Hepatic stellate cell (primary cell): ENCODE data around the gene PCYT1A.
"Not testable (repeated sequence)": the region's sequence is repeated elsewhere in the genome, so short reads cannot be mapped to it uniquely, and the experiment has no call there.

ENCODE experiments used
- DNase-seq: peaks from one replicate; pipeline ENCODE4 v3.0.0; 2011; ENCODE audit warnings: low spot score

The PCYT1A gene

DNA sequence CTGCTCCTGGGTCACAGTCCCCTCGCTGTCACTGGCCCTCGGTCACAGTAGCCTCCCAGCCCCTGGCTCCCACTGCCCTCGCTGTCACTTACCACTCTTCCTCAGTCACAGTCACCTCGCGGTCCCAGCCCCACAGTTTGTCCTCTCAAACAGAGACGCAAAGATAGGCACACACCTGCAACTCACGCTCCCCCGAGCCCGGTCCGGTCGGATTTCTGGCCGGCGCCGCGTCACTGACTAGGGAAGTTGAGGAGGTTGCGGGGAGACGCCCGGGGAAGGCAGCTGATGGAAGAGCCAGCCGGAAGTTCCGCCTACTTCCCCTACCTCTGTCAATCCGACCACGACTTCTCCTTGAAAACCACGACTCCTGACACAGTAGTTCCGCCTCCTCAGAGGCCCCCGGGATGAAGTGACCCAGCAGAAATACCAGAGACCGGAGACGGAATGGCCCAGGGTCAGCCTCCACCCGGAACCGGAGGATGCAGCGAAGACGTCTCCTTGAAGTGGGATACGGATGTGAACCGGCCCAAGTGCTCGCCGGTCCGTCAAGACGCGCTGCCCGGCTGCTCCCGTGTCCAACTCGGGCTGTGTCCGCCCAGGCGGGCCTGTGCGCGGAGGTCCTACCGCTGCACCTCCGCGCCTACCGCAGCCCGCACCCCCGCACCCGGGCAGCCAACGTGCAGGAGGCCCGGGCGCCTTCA is at the start of gene PCYT1A:
Gene PCYT1A, minus strand, starts transcription at position 287 of the 701 bp plus-strand sequence. CDS start 17,195 bp downstream, outside the sequence.
- DNase-seq, result peak; percentile 96

DNA sequence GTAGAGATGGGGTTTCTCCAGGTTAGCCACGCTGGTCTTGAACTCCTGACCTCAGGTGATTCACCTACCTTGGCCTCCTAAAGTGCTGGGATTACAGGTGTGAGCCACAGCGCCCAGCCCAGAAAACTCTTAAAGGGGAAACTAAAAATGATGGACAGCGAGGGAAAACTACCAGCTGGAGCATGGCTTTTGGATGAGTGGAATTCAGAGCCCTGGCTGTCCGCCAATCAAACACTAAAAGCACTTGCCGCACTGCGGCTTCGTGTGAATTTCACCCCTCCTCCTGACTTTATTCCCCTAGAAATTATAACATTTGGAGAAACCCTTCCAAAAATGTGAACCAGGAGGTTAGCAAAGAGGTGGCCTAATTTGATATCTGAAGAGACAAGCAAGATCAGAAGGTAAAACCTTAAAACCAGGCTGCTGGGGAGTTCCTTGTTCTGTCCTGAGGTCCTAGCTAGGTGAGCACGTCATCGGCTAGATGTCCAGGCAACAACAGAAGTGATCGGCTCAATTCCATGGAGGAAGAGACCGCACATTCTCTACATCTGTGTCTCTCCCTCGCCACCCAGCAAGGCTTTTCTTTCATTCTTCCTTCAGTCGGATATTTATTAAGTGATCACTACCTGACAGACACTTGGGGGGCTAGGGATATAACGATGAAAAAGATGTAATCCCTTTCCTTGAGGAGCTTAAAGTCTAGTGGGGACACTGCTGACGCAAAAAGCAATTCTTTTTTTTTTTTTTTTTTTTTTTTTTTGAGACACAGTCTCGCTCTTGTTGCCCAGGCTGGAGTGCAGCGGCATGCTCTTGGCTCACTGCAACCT is 49.0 kb upstream of the PCYT1A start:
- DNase-seq, result no peak

DNA sequence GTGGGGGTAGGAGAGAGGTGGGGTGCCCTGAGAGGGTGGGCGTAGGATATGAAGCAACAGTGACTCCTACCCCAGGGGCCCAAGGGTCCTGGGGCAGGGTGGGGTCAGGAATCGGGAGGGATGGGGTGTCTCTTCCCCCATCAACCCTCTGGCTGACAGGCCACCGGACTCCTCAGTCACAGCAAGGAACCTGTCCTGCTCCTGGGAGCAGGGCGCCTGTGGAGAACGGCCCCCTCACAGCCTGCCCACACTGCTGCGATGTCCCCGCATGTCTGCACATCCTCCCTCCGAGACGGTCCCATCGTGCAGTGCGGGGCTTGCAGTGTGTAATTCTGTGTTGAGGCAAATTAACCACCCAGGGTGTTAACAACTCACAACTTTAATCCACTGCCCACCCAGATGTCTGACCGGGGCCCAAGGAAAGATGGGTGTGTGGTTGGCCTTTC is 48.0 kb upstream of the PCYT1A start:
- DNase-seq, result no peak

DNA sequence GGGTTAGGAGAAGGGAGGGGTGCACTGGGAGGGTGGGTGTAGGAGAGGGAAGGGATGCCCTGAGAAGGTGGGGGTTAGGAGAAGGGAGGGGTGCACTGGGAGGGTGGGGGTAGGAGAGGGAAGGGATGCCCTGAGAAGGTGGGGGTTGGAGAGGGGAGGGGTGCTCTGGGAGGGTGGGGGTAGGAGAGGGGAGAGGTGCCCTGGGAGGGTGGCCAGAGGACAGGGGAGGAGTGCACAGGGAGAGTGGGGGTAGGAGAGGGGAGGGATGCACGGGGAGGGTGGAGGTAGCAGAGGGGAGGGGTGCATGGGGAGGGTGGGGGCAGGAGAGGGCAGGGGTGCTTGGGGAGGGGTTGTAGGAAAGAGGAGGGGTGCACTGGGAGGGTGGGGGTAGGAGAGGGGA is 47.5 kb upstream of the PCYT1A start:
- no peak for DNase-seq

DNA sequence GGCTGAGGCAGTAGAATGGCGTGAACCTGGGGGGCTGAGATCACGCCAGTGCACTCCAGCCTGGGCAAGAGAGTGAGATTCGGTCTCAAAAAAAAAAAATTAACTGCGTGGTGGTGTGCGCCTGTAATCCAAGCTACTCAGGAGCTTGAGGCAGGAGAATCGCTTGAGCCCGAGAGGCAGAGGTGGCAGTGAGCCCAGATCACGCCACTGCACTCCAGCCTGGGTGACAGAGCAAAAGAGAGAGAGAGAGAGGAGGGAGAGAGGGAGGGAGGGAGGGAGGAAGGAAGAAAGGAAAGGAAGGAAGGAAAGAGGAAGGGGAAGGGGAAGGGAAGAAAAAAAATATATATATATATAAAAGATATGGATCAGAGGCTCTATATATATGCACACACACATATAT is 44.6 kb upstream of the PCYT1A start:
- DNase-seq, result no peak

DNA sequence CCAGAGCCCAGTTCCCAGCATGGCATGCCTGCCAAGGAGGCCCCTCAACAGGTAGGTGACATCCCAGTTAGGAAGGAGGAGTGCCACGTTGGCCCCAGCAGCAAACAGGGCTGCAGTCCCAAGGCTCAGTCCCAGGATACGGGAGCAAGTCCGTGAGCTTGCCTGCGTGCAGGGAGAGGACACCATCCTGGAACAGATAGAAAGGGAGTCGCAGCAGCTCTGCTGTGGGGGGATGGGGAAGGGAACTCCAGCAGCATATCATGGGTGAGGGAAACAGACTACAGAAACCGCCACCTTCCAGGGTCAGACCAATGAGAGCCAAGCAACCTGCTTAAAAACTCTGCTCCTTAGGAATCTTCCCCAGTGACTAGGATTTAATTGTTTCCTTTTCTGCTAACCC is 39.9 kb upstream of the PCYT1A start:
- no peak for DNase-seq

DNA sequence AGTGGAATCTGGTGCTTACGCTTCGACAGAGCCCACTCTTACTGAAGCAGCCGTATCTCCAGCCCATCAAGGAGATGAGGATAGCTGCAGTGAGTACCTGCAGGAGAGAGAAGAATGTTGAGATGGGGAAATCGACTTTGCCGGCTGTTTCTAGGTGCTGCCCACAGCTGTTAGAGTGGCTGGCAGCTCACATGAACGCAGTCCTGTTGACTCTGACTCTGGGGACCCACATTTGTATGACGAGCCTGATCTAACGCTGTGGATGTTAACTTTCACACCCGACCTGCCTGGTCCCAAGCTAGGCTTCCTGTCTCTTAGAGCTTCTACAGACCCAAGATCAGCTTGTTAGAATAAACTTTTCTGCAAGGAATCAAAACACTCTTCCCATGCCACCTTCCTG is 39.4 kb upstream of the PCYT1A start:
- DNase-seq, result no peak

DNA sequence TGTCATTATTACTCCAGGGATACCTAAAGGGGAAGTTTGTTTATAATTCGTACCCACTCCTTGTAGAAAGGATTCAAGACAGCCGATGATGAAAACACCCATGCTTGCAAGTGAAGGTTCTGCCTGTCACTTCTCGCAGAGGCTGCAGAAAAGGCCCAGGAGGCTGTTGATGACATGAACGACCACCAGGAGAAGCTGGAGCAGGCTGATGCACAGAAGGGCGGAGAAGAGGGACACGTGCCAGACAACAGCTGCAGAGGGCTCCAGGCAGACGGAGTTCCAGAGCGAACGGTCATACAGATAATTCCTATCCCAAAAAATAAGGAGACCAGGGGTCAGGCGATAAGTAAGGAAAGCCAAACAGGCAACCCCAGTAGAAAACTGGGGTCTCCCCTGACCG is 36.2 kb upstream of the PCYT1A start:
- no peak for DNase-seq

DNA sequence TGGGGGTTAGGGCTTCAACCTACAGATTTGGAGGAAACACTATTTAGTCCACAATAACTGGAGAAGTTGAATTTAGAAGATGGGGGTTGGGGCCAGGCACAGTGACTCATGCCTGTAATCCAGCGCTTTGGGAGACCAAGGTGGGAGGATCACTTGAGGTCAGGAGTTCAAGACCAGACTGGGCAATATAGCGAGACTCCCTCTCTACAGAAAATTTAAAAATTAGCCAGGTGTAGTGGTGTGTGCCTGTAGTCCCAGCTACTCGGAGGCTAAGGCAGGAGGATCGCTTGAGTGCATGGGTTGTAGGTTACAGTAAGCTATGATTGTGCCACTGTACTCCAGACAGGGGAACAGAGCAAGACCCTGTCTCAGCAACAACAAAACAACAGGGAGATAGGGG is 35.5 kb upstream of the PCYT1A start:
- no peak for DNase-seq

DNA sequence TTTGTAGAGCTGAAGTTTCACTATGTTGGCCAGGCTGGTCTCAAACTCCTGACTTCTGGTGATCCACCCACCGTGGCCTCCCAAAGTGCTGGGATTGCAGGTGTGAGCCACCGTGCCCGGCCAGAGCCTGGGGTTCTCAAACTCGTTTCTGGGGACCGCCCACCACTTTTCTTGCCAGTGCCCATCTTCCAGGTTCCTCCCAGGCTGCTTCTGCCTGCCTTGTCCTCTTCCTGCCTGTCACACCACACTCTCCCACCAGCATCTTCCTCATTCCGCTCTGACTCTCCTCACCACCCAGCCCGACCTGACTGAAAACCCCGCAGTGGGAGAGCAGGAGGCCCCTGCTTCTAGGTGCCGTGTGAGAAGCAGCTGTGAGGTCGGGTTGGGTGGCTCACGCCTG is 33.6 kb upstream of the PCYT1A start:
- DNase-seq, result no peak

DNA sequence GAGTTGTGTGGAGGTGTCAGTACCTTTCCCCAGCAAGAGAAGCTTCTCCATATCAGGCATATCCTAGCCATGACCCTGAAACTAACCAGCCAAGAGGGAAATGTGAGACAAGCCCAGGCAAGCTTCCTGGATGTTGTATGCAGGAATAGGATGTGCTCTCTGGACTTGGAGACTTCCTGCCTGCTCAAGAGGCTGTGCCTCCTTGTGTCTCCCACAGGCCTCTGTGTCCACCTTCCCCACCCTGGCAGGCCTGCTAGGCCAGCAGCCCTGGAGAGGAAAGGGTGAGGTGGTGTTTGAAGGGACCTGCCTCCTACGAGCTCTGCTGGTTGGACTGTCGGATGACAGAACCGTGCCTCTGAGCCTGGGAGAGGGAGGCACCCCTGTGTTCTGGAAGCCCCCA is 32.6 kb upstream of the PCYT1A start:
- DNase-seq, result no peak

DNA sequence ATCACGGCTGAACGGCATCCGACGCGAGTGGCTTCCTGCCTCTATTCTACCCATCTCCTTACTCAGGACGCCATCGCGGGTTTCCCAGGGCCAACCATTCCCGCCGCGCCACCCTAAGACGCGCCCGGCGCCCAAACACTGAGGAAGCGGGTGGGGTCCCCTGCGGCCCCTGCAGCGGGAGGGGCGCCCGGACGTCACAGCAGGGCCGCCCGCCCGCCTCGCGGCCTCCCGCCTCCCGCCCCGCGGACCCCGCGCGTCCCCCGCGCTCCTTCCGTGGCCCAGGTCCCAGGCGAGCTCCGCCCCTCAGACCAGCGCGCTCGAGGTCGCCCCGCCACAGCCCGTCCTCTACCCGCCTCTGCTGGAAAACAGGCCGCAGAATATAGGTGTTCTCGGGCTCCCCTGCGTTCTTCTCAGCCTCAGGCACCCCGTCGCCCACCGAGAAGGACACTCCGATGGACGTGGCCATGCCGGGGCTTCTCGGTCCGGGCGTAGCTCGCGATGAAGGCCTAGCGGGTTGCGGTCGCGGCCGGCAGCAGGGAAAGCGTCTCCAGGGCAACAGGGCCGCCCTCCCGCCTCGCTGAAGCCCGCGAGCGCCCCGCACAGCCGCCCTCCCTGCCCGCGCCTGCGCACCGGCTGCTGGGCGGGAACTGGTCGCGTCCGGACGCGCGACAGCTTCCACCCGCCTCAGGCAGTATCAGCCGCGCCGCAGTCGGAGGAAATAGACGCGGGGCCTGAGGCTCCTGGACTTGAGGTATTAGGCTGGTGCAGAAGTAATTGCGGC is 30.4 kb upstream of the PCYT1A start, which contains the start of gene DYNLT2B:
Gene DYNLT2B, minus strand, starts transcription at position 554 of the 781 bp plus-strand sequence. Its CDS starts 88 bp downstream, at position 466.
- peak; percentile 98 for DNase-seq

DNA sequence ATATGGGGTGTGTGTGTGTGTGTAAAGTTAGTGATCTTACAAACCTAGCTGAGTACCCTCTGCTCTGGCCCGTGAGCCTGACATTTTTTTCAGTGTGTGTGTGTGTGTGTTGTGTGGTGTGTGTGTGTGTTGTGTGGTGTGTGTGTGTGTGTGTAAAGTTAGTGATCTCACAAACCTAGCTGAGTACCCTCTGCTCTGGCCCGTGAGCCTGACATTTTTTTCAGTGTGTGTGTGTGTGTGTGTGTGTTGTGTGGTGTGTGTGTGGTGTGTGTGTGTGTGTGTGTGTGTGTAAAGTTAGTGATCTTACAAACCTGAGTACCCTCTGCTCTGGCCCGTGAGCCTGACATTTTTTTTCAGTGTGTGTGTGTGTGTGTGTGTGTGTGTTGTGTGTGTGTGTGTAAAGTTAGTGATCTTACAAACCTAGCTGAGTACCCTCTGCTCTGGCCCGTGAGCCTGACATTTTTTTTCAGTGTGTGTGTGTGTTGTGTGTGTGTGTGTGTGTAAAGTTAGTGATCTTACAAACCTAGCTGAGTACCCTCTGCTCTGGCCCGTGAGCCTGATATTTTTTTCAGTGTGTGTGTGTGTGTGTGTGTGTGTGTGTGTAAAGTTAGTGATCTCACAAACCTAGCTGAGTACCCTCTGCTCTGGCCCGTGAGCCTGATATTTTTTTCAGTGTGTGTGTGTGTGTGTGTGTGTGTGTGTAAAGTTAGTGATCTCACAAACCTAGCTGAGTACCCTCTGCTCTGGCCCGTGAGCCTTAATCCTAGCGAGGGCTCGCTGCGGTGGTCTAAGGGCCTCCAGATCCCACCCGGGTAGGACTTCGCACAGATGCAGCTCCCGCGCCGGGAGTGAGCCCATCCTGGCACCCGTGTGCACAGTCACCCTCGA is 29.5 kb upstream of the PCYT1A start:
- not testable (repeated sequence) for DNase-seq

DNA sequence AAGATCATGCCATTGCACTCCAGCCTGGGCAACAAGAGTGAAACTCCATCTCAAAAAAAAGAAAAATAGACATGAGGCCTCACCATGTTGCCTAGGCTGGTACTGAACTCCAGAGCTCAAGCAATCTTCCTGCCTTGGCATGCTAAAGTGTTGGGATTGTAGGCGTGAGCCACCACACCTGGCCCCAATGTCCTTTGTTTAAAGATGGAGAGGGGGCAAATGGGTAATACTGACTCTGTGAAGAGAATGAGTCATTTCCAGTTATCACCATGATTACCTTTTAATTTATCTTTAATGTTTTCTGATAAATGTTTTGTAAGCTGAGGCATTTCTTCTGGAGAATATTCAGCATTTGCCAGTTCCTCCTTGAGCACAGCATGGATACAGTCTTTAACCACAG is 28.3 kb upstream of the PCYT1A start:
- DNase-seq, result no peak

DNA sequence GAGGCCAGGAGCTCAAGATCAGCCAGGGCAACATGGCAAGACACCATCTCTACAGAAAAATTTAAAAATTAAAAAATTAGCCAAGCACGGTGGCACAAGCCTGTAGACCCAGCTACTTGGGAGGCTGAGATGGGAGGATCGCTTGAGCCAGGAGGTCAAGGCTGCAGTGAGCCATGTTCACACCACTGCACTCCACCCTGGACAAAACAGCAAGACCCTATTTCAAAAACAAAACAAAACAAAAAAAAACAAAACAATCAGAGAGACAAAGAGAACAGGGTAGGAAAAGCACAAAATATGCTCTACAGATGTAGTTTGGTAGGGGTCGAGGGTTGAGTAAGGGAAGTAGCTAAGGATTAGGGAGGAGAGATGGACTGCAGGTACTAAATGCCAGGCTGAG is 27.1 kb upstream of the PCYT1A start:
- DNase-seq, result no peak

DNA sequence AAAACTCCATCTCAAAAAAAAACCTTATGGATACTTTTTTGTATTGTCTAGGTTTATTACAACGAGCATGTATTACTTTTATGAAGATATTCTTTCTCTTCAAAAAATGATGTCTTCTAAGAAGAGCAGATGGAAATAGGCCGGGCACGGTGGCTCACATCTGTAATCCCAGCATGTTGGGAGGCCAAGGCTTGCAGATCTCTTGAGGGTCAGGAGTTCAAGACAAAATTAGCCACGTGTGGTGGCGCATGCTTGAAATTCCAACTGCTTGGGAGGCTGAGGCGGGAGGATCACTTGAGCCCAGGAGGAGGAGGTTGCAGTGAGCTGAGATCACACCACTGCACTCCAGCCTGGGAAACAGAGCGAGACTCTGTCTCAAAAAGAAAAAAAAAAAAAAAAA is 26.6 kb upstream of the PCYT1A start:
- DNase-seq, result not testable (repeated sequence)

DNA sequence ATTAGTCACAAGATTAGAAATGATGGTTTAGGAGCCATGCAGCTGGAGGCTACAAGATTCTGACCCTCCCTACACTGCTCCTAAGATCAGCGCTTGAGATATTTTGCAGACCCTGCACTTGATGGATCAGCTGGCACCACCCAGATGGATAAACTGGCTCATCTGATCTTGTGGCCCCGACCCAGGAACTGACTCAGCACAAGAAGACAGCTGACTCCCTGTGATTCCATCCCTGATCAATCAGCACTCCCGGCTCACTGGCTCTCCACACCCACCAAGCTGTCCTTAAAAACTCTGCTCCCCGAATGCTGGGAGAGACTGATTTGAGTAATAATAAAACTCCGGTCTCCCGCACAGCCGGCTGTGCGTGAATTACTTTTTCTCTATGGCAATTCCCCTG is 15.4 kb upstream of the PCYT1A start:
- not testable (repeated sequence) for DNase-seq

DNA sequence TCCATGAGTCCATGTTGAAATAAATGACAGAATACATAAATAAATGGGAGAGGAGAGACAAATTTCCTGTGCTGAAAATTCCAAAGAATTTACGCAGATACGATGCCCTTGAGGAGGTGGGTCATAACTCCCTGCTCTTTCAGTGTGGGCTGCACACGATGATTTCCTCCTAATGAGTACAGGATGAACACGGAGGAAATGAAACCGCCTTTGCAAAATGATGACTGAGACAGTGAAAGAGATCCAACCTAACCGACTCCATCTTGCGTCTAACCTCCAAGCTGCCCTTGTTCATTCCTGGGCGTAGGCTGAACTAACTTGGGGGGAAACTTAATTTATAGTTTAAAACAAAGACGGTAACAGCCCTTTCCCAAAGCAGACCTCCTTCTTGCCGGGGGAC is 15.0 kb upstream of the PCYT1A start:
- not testable (repeated sequence) for DNase-seq

DNA sequence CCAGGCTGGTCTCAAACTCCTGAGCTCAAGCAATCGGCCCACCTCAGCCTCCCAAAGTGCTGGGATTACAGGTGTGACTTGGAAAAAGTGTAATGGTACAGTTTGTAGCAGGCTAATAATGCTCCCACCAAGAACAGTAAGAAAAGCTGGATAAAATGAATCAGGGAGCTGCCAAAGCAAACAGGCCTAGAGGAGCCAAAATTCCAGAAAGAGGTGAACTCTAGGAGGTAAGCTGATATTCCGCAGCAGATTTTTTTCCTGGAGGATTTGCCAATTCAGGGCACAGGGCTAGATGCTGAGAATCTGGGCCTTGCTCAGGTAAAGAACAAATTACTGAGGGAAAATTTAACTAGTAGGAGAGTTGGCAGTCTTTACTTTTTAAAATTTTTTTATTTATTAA is 11.0 kb upstream of the PCYT1A start:
- no peak for DNase-seq

DNA sequence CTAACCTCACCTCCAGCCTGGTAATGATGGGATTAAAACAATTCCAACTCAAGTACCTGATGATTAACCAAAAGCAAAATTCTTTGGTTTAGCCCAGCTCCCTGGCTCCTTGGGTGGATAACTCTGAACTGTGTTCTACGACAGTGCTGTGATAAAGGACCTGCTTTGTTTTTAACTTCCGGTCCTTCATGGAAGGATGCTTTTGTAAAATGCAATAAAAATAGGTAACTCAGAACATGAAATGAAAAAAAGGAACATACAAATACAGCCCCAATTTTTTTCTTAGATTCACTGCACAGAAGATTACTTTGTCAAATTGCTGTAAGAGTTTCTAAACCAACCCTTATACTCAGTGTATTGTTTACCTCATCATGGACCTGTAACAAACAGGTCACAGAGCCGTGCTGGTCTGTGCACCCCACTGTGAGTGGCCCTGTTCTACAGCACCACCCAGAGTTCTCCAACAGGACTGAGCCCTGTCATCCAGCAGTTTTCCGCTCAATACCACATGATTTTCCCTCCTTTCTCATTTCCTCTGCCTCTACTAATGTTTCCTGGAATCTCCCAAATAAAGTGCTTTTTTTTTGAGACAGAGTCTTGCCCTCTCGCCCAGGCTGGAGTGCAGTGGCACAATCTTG is 4.9 kb upstream of the PCYT1A start:
- no peak for DNase-seq

DNA sequence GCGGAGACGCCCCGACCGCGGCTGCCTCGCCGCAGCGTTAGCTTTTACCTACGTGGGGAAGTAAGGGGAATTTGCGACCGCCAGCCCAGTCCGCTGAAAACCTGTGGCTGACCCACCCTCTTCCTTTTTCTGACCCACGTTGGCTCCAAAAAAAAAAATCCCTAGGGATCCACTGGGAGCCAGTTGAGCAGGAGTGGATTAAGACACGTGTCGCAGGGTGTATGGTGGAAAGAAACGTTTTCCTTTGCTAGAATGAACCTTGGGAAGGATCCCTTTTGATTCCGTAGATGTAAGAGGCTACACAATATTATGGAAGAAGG is 575 bp upstream of the PCYT1A start:
- DNase-seq, result peak; percentile 66
